Endothelial cell of umbilical vein (primary cell): ENCODE results near the gene FLNB. TPM values are rescaled to one million over a fixed set of nuclear protein-coding genes. Genes with fewer than 3 reads are reported as not detected.

ENCODE experiments used
- BruUV-seq: library from RNA; stranded (reverse); fragments of 400-500 nt; replicated peaks from 2 replicates; lab custom pipeline; 2021; lab: Mats Ljungman, UMichigan
- CTCF ChIA-PET: fragments of 300-600, 350-600 bp; sonication (Branson Sonifier 250); formaldehyde crosslinking; loops from one replicate; lab custom pipeline; 2021; ENCODE audit warnings: antibody characterized with exemption, inconsistent platforms; lab: Charles Lee
- POLR2A ChIA-PET: fragments of 300-600, 350-600 bp; sonication (Branson Sonifier 250); formaldehyde crosslinking; loops from one replicate; lab custom pipeline; 2021; ENCODE audit warnings: antibody characterized with exemption, inconsistent platforms; lab: Charles Lee
- DNase-seq: peaks from one replicate; pipeline ENCODE4 v3.0.0-alpha.2; 2011; ENCODE audit warnings: low read depth, low spot score
- FAIRE-seq: peaks from 2 replicates; lab custom pipeline; 2011; peaks lifted over from hg19 to GRCh38; lab: Jason Lieb, UNC
- H2AFZ ChIP-seq: 2 replicates; pipeline ENCODE4 v1.6.0; 2012; ENCODE audit warnings: low read depth, low read length, control low read depth, inconsistent platforms
- H3K27ac ChIP-seq: 2 replicates; pipeline ENCODE4 v1.5.1; 2011; ENCODE audit warnings: low read depth, mild to moderate bottlenecking, control low read depth, low read length, moderate library complexity; ENCODE audit not compliant: insufficient read depth
- H3K27me3 ChIP-seq, 2 experiments: 2 replicates each; pipeline versions ENCODE4 v1.6.0 to v1.6.1; 2011; ENCODE audit warnings: low read length in 2 of 2, mixed read lengths in 1 of 2; ENCODE audit not compliant: control insufficient read depth in 2 of 2, insufficient read depth in 2 of 2
- H3K36me3 ChIP-seq, 2 experiments: 2 replicates in 1 of 2; 3 replicates in 1 of 2; pipeline ENCODE4 v1.5.1; 2011; ENCODE audit warnings: low read length in 2 of 2, mild to moderate bottlenecking in 1 of 2, moderate library complexity in 1 of 2; ENCODE audit not compliant: control insufficient read depth in 2 of 2, insufficient read depth in 2 of 2; ENCODE audit errors: extremely low read depth in 1 of 2
- H3K4me1 ChIP-seq: 3 replicates; pipeline ENCODE4 v1.5.1; 2011; ENCODE audit warnings: mild to moderate bottlenecking, low read length; ENCODE audit not compliant: control insufficient read depth, insufficient read depth; ENCODE audit errors: extremely low read depth
- H3K4me2 ChIP-seq: 2 replicates; pipeline ENCODE4 v1.6.1; 2011; ENCODE audit warnings: low read length, control low read depth, mixed read lengths; ENCODE audit not compliant: insufficient read depth
- H3K4me3 ChIP-seq, 3 experiments: fragments of 200-600 bp in 1 of 3; sonication (generic), shearing (Covaris generic) in 1 of 3; replicated peaks in 1 of 3; 2 replicates each; pipeline ENCODE4 v1.5.1; 2011 to 2016; ENCODE audit warnings: control low read depth in 3 of 3, low read length in 3 of 3, mild to moderate bottlenecking in 2 of 3, inconsistent platforms in 1 of 3, low read depth in 1 of 3, moderate library complexity in 1 of 3; ENCODE audit not compliant: insufficient read depth in 1 of 3
- H3K79me2 ChIP-seq: 2 replicates; pipeline ENCODE4 v1.6.0; 2012; ENCODE audit warnings: low read length, inconsistent platforms; ENCODE audit not compliant: control insufficient read depth, insufficient read depth
- H3K9ac ChIP-seq: replicated peaks from 2 replicates; pipeline ENCODE3; 2011; ENCODE audit warnings: low read length, control low read depth; ENCODE audit not compliant: insufficient read depth; ENCODE audit errors: extremely low read depth
- H3K9me1 ChIP-seq: replicated peaks from 3 replicates; pipeline ENCODE4 v1.6.0; 2011; ENCODE audit warnings: mild to moderate bottlenecking, low read length; ENCODE audit not compliant: control insufficient read depth, insufficient read depth; ENCODE audit errors: extremely low read depth
- H3K9me3 ChIP-seq: replicated peaks from 2 replicates; pipeline ENCODE4 v1.5.1; 2012; ENCODE audit warnings: low read length, inconsistent platforms; ENCODE audit not compliant: control insufficient read depth, insufficient read depth
- H4K20me1 ChIP-seq: replicated peaks from 2 replicates; pipeline ENCODE3; 2011; ENCODE audit warnings: mild to moderate bottlenecking, low read length; ENCODE audit not compliant: control insufficient read depth, insufficient read depth; ENCODE audit errors: extremely low read depth
- CTCF ChIP-seq, 2 donors: IDR thresholded peaks; 1 replicate in 1 of 2; 2 replicates in 1 of 2; pipeline ENCODE4 v1.5.1; 2011; ENCODE audit warnings: low read length in 2 of 2, mild to moderate bottlenecking in 2 of 2, moderate library complexity in 2 of 2, control low read depth in 1 of 2, inconsistent platforms in 1 of 2, low read depth in 1 of 2; ENCODE audit not compliant: insufficient read depth in 1 of 2; ENCODE audit errors: extremely low read depth in 1 of 2
- EZH2 ChIP-seq: IDR thresholded peaks from 2 replicates; pipeline ENCODE4 v1.6.1; 2012; ENCODE audit warnings: borderline replicate concordance, low read depth, mild to moderate bottlenecking, moderate library complexity, low read length, inconsistent platforms; ENCODE audit not compliant: severe bottlenecking
- FOS ChIP-seq: IDR thresholded peaks from 2 replicates; pipeline ENCODE4 v1.6.1; 2011; ENCODE audit warnings: mild to moderate bottlenecking, low read length, moderate library complexity, borderline replicate concordance; ENCODE audit not compliant: insufficient read depth
- GATA2 ChIP-seq: IDR thresholded peaks from 2 replicates; pipeline ENCODE4 v1.7.0; 2011; ENCODE audit warnings: low read depth, mild to moderate bottlenecking, moderate library complexity, mixed read lengths, low read length; ENCODE audit not compliant: insufficient read length, insufficient read depth
- JUN ChIP-seq: IDR thresholded peaks from 2 replicates; pipeline ENCODE4 v1.6.1; 2011; ENCODE audit warnings: borderline replicate concordance, low read depth; ENCODE audit not compliant: insufficient read length, insufficient read depth
- MAX ChIP-seq: IDR thresholded peaks from 2 replicates; pipeline ENCODE4 v1.6.1; 2011; ENCODE audit not compliant: insufficient read depth, insufficient read length
- MYC ChIP-seq: IDR thresholded peaks from one replicate; pipeline ENCODE4 v1.6.1; 2011; ENCODE audit warnings: mild to moderate bottlenecking, low read depth, low read length
- POLR2A ChIP-seq: IDR thresholded peaks from 2 replicates; pipeline ENCODE4 v1.6.1; 2012; ENCODE audit warnings: low read depth, mild to moderate bottlenecking, control low read depth, low read length
- POLR2AphosphoS5 ChIP-seq: IDR thresholded peaks from 2 replicates; pipeline ENCODE4 v1.6.1; 2012; ENCODE audit warnings: low read depth, mild to moderate bottlenecking, control low read depth, low read length, moderate library complexity; ENCODE audit not compliant: insufficient read depth
- dilution Hi-C: fragments of 300-500 bp; cut with MboI; formaldehyde crosslinking; loops from one replicate; pipeline ENCODE4 v1.15.0; 2019; ENCODE audit warnings: low sequenced_read_pairs; ENCODE audit not compliant: extremely low pct_ligation_motif_present
- intact Hi-C: fragments of 100-400 bp; cut with micrococcal nuclease; formaldehyde crosslinking; loops from one replicate; pipeline ENCODE4 v1.10.0; 2022
- polyA plus RNA-seq, 4 experiments: library from polyadenylated mRNA; depleted of rRNA in 3 of 4; stranded (reverse) in 3 of 4; unstranded in 1 of 4; fragments of >200 nt; gene quantifications; 2 replicates each; pipeline versions ENCODE4 v1.2.1 to v1.2.3, GENCODE V29; 2011 to 2012; ENCODE audit warnings: missing spikeins in 1 of 4
- total RNA-seq: library from RNA; stranded (reverse); gene quantifications from 2 replicates; pipeline ENCODE4 v1.2.3, GENCODE V29; 2021

Gene FLNB
- total and polyA plus RNA-seq, 2 donors (not counting 3 experiments of a cell fraction or from before 2014, with no cell fraction given), result 479 to 670 TPM

GRCh38 chr3:57973715-57974477, 34.3 kb upstream of the FLNB start:
- Histone ChIP-seq H3K27me3 (no peaks in the 10 kb centered on the region), H3K36me3 (no peaks in the 10 kb centered on the region), H3K4me2 (no peak overlapping the region), H3K79me2 (no peaks in the 10 kb centered on the region), H3K9me1 (no peaks in the 10 kb centered on the region), H3K4me3 (no peak overlapping the region), H2AFZ (no peak overlapping the region), H3K4me1 (peaks cover 52% of the 10 kb centered on the region), H4K20me1 (no peaks in the 10 kb centered on the region), H3K9me3 (no peaks in the 10 kb centered on the region), H3K9ac (peak overlapping the region; percentile 10), H3K27ac (peak overlapping the region; percentile 94)
- BruUV-seq, result no TSS peak
- no peak for DNase-seq
- TF ChIP-seq FOS, result no peak
- TF ChIP-seq JUN, result no peak
- TF ChIP-seq CTCF (IDR thresholded peaks at IDR 0.05; ENCODE audit: extremely low read depth in 1 of 2, insufficient read depth in 1 of 2, low read depth in 1 of 2, low read length in 2 of 2), result no peak
- TF ChIP-seq POLR2AphosphoS5, result no peak
- TF ChIP-seq MYC, result no peak
- no peak for TF ChIP-seq POLR2A
- TF ChIP-seq GATA2, result no peak
- TF ChIP-seq MAX, result no peak
- no peak for TF ChIP-seq EZH2
- ChIA-PET POLR2A (interaction anchor here (0.6 to 1.4 kb wide), 4 partner anchors 22 to 38 kb away, joined by 3 to 7 read pairs (median 4); no protein-coding TSS in a partner anchor), CTCF (interaction anchor here (2.0 kb wide), 2 partner anchors 31 to 34 kb away, joined by 5 to 13 read pairs; partner anchors contain the start of gene FLNB)
- no peak for FAIRE-seq
- dilution Hi-C loops, result no loop called here
- intact Hi-C loops, result loop anchor here (2.0 to 5.0 kb wide), 4 partner anchors 23 to 188 kb away; no protein-coding TSS in a partner anchor
